GM12878 (cell line): ENCODE data around the gene VKORC1. TPM values are rescaled to one million over a fixed set of nuclear protein-coding genes. Genes with fewer than 3 reads are reported as not detected.
A peak's percentile ranks its signal among the peaks of the same experiment; 100 is the strongest.

Source experiments
- ATAC-seq: fragments of 200-7000 bp; cut with Tn5 transposase; 3 replicates; pipeline ENCODE4 v1.9.1; 2020; ENCODE audit warnings: mild to moderate bottlenecking, moderate library complexity
- BruUV-seq: library from RNA; stranded (reverse); fragments of 400-500 nt; replicated peaks from 2 replicates; lab custom pipeline; 2021; lab: Mats Ljungman, UMichigan
- CTCF ChIA-PET: fragments of 300-600 bp; sonication (Branson Sonifier 250); formaldehyde crosslinking; extraction: SDS; loops from one replicate; lab custom pipeline; 2021; ENCODE audit warnings: inconsistent platforms; lab: Yijun Ruan, JAX
- POLR2A ChIA-PET: fragments of 350-600 bp; formaldehyde crosslinking; extraction: SDS; loops from one replicate; lab custom pipeline; 2021; ENCODE audit warnings: inconsistent platforms; lab: Charles Lee
- RAD21 ChIA-PET: fragments of 300-600 bp; sonication (Branson Sonifier 250); formaldehyde crosslinking; loops from one replicate; lab custom pipeline; 2023; ENCODE audit warnings: antibody characterized with exemption; ENCODE audit not compliant: unreplicated experiment; lab: Charles Lee
- SMC1A ChIA-PET: fragments of 300-600 bp; sonication (Branson Sonifier 250); formaldehyde crosslinking; loops from one replicate; lab custom pipeline; 2023; ENCODE audit not compliant: unreplicated experiment, uncharacterized antibody; lab: Charles Lee
- DNase-seq: peaks from one replicate; pipeline ENCODE4 v3.0.0-alpha.2; 2011; ENCODE audit warnings: low read depth, low spot score
- FAIRE-seq: peaks from 3 replicates; lab custom pipeline; 2011; peaks lifted over from hg19 to GRCh38; lab: Jason Lieb, UNC
- H2AFZ ChIP-seq: 2 replicates; pipeline ENCODE4 v1.6.0; 2011; ENCODE audit warnings: low read depth, low read length, control low read depth; ENCODE audit not compliant: control insufficient read depth
- H3K27ac ChIP-seq: 2 replicates; pipeline ENCODE4 v1.5.1; 2011; ENCODE audit warnings: control low read depth; ENCODE audit not compliant: control insufficient read depth, insufficient read depth
- H3K27me3 ChIP-seq, 2 experiments: replicated peaks in 1 of 2; 2 replicates each; pipeline versions ENCODE4 v1.6.0 to v1.6.1; 2011; ENCODE audit warnings: low read length in 1 of 2; ENCODE audit not compliant: control insufficient read depth in 2 of 2, insufficient read depth in 2 of 2
- H3K36me3 ChIP-seq, 2 experiments: 2 replicates each; pipeline ENCODE4 v1.5.1; 2011; ENCODE audit warnings: low read length in 1 of 2; ENCODE audit not compliant: control insufficient read depth in 2 of 2, insufficient read depth in 2 of 2
- H3K4me1 ChIP-seq: 2 replicates; pipeline ENCODE4 v1.6.1; 2011; ENCODE audit warnings: mild to moderate bottlenecking, low read length, moderate library complexity, mixed read lengths; ENCODE audit not compliant: control insufficient read depth, insufficient read depth
- H3K4me2 ChIP-seq: 2 replicates; pipeline ENCODE4 v1.6.0; 2011; ENCODE audit warnings: control low read depth; ENCODE audit not compliant: control insufficient read depth, insufficient read depth
- H3K4me3 ChIP-seq: fragments of 200-600 bp; sonication (generic); 2 replicates; pipeline ENCODE4 v1.5.1; 2016
- H3K79me2 ChIP-seq: 2 replicates; pipeline ENCODE4 v1.6.0; 2011; ENCODE audit warnings: low read length; ENCODE audit not compliant: control insufficient read depth, insufficient read depth
- H3K9ac ChIP-seq: 2 replicates; pipeline ENCODE4 v1.8.0; 2011; ENCODE audit warnings: low read length, control low read depth, mixed read lengths; ENCODE audit not compliant: control insufficient read depth, insufficient read depth
- H3K9me3 ChIP-seq: replicated peaks from 3 replicates; pipeline ENCODE4 v1.5.1; 2011; ENCODE audit warnings: mild to moderate bottlenecking, low read length; ENCODE audit not compliant: control insufficient read depth, insufficient read depth
- H4K20me1 ChIP-seq: 2 replicates; pipeline ENCODE4 v1.6.0; 2011; ENCODE audit not compliant: control insufficient read depth, insufficient read depth
- CUX1 ChIP-seq: IDR thresholded peaks from 2 replicates; pipeline ENCODE4 v1.6.1; 2012; ENCODE audit warnings: improper control_type of control experiment, low read depth, low read length; ENCODE audit not compliant: insufficient replicate concordance
- IRF4 ChIP-seq: IDR thresholded peaks from 2 replicates; pipeline ENCODE4 v1.6.1; 2011; ENCODE audit warnings: low read depth, low read length
- KDM1A ChIP-seq: fragments of 200-600 bp; sonication (generic); IDR thresholded peaks from 2 replicates; pipeline ENCODE4 v1.6.1; 2016; ENCODE audit warnings: borderline replicate concordance
- YY1 ChIP-seq: IDR thresholded peaks from 2 replicates; pipeline ENCODE4 v1.6.1; 2011; ENCODE audit warnings: low read depth, mild to moderate bottlenecking, low read length
- WGBS: methylation state at CpG from one replicate; pipeline ENCODE4 v1.1.6; 2016; ENCODE audit warnings: low lambda C conversion rate; ENCODE audit not compliant: insufficient replicate concordance, insufficient coverage; ENCODE audit errors: missing lambda C conversion rate; 5-methylcytosine and 5-hydroxymethylcytosine counted together
- in situ Hi-C: fragments of 300-500 bp; cut with MboI; formaldehyde crosslinking; loops from 9 replicates; pipeline ENCODE4 v1.14.3; 2018; ENCODE audit warnings: mixed read lengths
- intact Hi-C: fragments of 100-400 bp; cut with micrococcal nuclease; formaldehyde crosslinking; loops from one replicate; pipeline ENCODE4 v1.14.2; 2022; ENCODE audit not compliant: unreplicated experiment
- polyA plus RNA-seq, 11 experiments: library from polyadenylated mRNA; depleted of rRNA in 4 of 11; unstranded in 6 of 11; stranded (reverse) in 5 of 11; fragments of >200 nt; fragmentation: Nextera tagmentation in 4 of 11; fragmentation: Illumina TruSeq in 1 of 11; extraction: Ambion mirVana in 4 of 11; extraction: Trizol in 1 of 11; gene quantifications; 1 replicate in 1 of 11; 2 replicates in 10 of 11; pipeline versions ENCODE4 v1.2.1 to v1.2.3, GENCODE V29; 2011 to 2016; ENCODE audit warnings: inconsistent platforms in 2 of 11, missing spikeins in 2 of 11, low read depth in 1 of 11
- total RNA-seq, 4 experiments: library from RNA; depleted of rRNA in 3 of 4; stranded (reverse); fragments of >200 nt in 3 of 4; fragmentation: Illumina TruSeq in 1 of 4; extraction: Trizol in 1 of 4; gene quantifications; 2 replicates each; pipeline versions ENCODE4 v1.2.1 to v1.2.3, GENCODE V29; 2013 to 2021

Gene VKORC1
- total and polyA plus RNA-seq, 10 of the 15 experiments (the other 5 are each of a cell fraction or from before 2014, with no cell fraction given): 19.8 to 140 (median 57.7) TPM

GRCh38 chr16:31099860-31100638 lies 5.5 kb upstream of the VKORC1 start:
- Histone ChIP-seq H3K4me2 (no peak overlapping the region), H3K79me2 (no peaks in the 10 kb centered on the region; the same call in 1 of the 2 replicates), H3K9ac (no peak overlapping the region), H3K27me3 (no peaks in the 10 kb centered on the region), H4K20me1 (no peaks in the 10 kb centered on the region), H3K36me3 (no peaks in the 10 kb centered on the region), H2AFZ (no peak overlapping the region), H3K9me3 (no peaks in the 10 kb centered on the region), H3K4me1 (peaks cover 8% of the 10 kb centered on the region), H3K4me3 (no peak overlapping the region), H3K27ac (no peak overlapping the region)
- intact Hi-C loops: loop anchor here (10.0 kb wide), 1 partner anchor 145 kb away; the partner anchor contains the start of gene SETD1A
- ChIA-PET SMC1A (no interaction called here), POLR2A (interaction anchor here (1.0 to 2.0 kb wide), 2 partner anchors 8 to 17 kb away, joined by 6 to 8 read pairs; partner anchors contain the start of gene KAT8), CTCF (interaction anchor here (0.5 to 3.0 kb wide), 6 partner anchors 42 to 257 kb away, joined by 3 to 14 read pairs (median 6); partner anchors contain the start of gene HSD3B7), RAD21 (interaction anchor here (0.6 to 1.2 kb wide), 3 partner anchors 42 to 367 kb away, joined by 3 to 5 read pairs (median 3); no protein-coding TSS in a partner anchor)
- WGBS: 41% methylated on average over 4 of the region's 4 CpGs
- TF ChIP-seq KDM1A (no peak), IRF4 (no peak), CUX1 (no peak), YY1 (0 out of 2 replicates have a peak, but pooled peaks have one; percentile 19)
- in situ Hi-C loops: loop anchor here (5.0 kb wide), 1 partner anchor 113 kb away; the partner anchor contains the start of gene HSD3B7
- FAIRE-seq (no peak), ATAC-seq (no peak), DNase-seq (no peak)
- BruUV-seq: no TSS peak
